ENCODE results near the gene ROBO1.

- no peak for TF ChIP-seq EZH2 (IDR thresholded peaks at IDR 0.05; ENCODE audit: borderline replicate concordance, low read depth, low read length, severe bottlenecking)
- TF ChIP-seq, protein P1, sequence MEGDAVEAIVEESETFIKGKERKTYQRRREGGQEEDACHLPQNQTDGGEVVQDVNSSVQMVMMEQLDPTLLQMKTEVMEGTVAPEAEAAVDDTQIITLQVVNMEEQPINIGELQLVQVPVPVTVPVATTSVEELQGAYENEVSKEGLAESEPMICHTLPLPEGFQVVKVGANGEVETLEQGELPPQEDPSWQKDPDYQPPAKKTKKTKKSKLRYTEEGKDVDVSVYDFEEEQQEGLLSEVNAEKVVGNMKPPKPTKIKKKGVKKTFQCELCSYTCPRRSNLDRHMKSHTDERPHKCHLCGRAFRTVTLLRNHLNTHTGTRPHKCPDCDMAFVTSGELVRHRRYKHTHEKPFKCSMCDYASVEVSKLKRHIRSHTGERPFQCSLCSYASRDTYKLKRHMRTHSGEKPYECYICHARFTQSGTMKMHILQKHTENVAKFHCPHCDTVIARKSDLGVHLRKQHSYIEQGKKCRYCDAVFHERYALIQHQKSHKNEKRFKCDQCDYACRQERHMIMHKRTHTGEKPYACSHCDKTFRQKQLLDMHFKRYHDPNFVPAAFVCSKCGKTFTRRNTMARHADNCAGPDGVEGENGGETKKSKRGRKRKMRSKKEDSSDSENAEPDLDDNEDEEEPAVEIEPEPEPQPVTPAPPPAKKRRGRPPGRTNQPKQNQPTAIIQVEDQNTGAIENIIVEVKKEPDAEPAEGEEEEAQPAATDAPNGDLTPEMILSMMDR (IDR thresholded peaks at IDR 0.05; ENCODE audit: borderline replicate concordance, extremely low read depth, low read length, poor library complexity, severe bottlenecking): no peak
Observed at GRCh38 chr3:79097964-79098660, 669.7 kb downstream of the ROBO1 start.
